GM12878 (cell line): Measurements from ENCODE around the gene DMPK. TPM values are rescaled to one million over a fixed set of nuclear protein-coding genes. Genes with fewer than 3 reads are reported as not detected.

Experiments used
- ATAC-seq: fragments of 200-7000 bp; cut with Tn5 transposase; 3 replicates; pipeline ENCODE4 v1.9.1; 2020; ENCODE audit warnings: mild to moderate bottlenecking, moderate library complexity
- BruUV-seq: library from RNA; stranded (reverse); fragments of 400-500 nt; replicated peaks from 2 replicates; lab custom pipeline; 2021; lab: Mats Ljungman, UMichigan
- CTCF ChIA-PET: fragments of 300-600 bp; sonication (Branson Sonifier 250); formaldehyde crosslinking; extraction: SDS; loops from one replicate; lab custom pipeline; 2021; ENCODE audit warnings: inconsistent platforms; lab: Yijun Ruan, JAX
- POLR2A ChIA-PET: fragments of 350-600 bp; formaldehyde crosslinking; extraction: SDS; loops from one replicate; lab custom pipeline; 2021; ENCODE audit warnings: inconsistent platforms; lab: Charles Lee
- RAD21 ChIA-PET: fragments of 300-600 bp; sonication (Branson Sonifier 250); formaldehyde crosslinking; loops from one replicate; lab custom pipeline; 2023; ENCODE audit warnings: antibody characterized with exemption; ENCODE audit not compliant: unreplicated experiment; lab: Charles Lee
- SMC1A ChIA-PET: fragments of 300-600 bp; sonication (Branson Sonifier 250); formaldehyde crosslinking; loops from one replicate; lab custom pipeline; 2023; ENCODE audit not compliant: unreplicated experiment, uncharacterized antibody; lab: Charles Lee
- DNase-seq: peaks from one replicate; pipeline ENCODE4 v3.0.0-alpha.2; 2011; ENCODE audit warnings: low read depth, low spot score
- FAIRE-seq: peaks from 3 replicates; lab custom pipeline; 2011; peaks lifted over from hg19 to GRCh38; lab: Jason Lieb, UNC
- H2AFZ ChIP-seq: 2 replicates; pipeline ENCODE4 v1.6.0; 2011; ENCODE audit warnings: low read depth, low read length, control low read depth; ENCODE audit not compliant: control insufficient read depth
- H3K27ac ChIP-seq: 2 replicates; pipeline ENCODE4 v1.5.1; 2011; ENCODE audit warnings: control low read depth; ENCODE audit not compliant: control insufficient read depth, insufficient read depth
- H3K27me3 ChIP-seq, 2 experiments: replicated peaks in 1 of 2; 2 replicates each; pipeline versions ENCODE4 v1.6.0 to v1.6.1; 2011; ENCODE audit warnings: low read length in 1 of 2; ENCODE audit not compliant: control insufficient read depth in 2 of 2, insufficient read depth in 2 of 2
- H3K36me3 ChIP-seq, 2 experiments: 2 replicates each; pipeline ENCODE4 v1.5.1; 2011; ENCODE audit warnings: low read length in 1 of 2; ENCODE audit not compliant: control insufficient read depth in 2 of 2, insufficient read depth in 2 of 2
- H3K4me1 ChIP-seq: 2 replicates; pipeline ENCODE4 v1.6.1; 2011; ENCODE audit warnings: mild to moderate bottlenecking, low read length, moderate library complexity, mixed read lengths; ENCODE audit not compliant: control insufficient read depth, insufficient read depth
- H3K4me2 ChIP-seq: 2 replicates; pipeline ENCODE4 v1.6.0; 2011; ENCODE audit warnings: control low read depth; ENCODE audit not compliant: control insufficient read depth, insufficient read depth
- H3K4me3 ChIP-seq: fragments of 200-600 bp; sonication (generic); 2 replicates; pipeline ENCODE4 v1.5.1; 2016
- H3K79me2 ChIP-seq: 2 replicates; pipeline ENCODE4 v1.6.0; 2011; ENCODE audit warnings: low read length; ENCODE audit not compliant: control insufficient read depth, insufficient read depth
- H3K9ac ChIP-seq: 2 replicates; pipeline ENCODE4 v1.8.0; 2011; ENCODE audit warnings: low read length, control low read depth, mixed read lengths; ENCODE audit not compliant: control insufficient read depth, insufficient read depth
- H3K9me3 ChIP-seq: replicated peaks from 3 replicates; pipeline ENCODE4 v1.5.1; 2011; ENCODE audit warnings: mild to moderate bottlenecking, low read length; ENCODE audit not compliant: control insufficient read depth, insufficient read depth
- H4K20me1 ChIP-seq: 2 replicates; pipeline ENCODE4 v1.6.0; 2011; ENCODE audit not compliant: control insufficient read depth, insufficient read depth
- CEBPB ChIP-seq, 2 experiments: fragments of 150-350 bp in 1 of 2; IDR thresholded peaks; 2 replicates each; pipeline ENCODE4 v1.6.1; 2012 to 2014; ENCODE audit warnings: low read depth in 2 of 2, low read length in 2 of 2, borderline replicate concordance in 1 of 2, inconsistent platforms in 1 of 2
- DPF2 ChIP-seq: fragments of 450-650 bp; IDR thresholded peaks from 2 replicates; pipeline ENCODE4 v1.6.1; 2017; ENCODE audit warnings: mild to moderate bottlenecking
- EED ChIP-seq: sonication (generic); IDR thresholded peaks from 2 replicates; pipeline ENCODE4 v1.6.1; 2016; ENCODE audit warnings: antibody characterized with exemption, low read depth
- FOXK2 ChIP-seq: fragments of 450-650 bp; IDR thresholded peaks from 2 replicates; pipeline ENCODE4 v1.6.1; 2017; ENCODE audit warnings: mild to moderate bottlenecking, moderate library complexity
- IRF4 ChIP-seq: IDR thresholded peaks from 2 replicates; pipeline ENCODE4 v1.6.1; 2011; ENCODE audit warnings: low read depth, low read length
- IRF5 ChIP-seq: fragments of 450-650 bp; IDR thresholded peaks from 2 replicates; pipeline ENCODE4 v1.6.1; 2017; ENCODE audit warnings: borderline replicate concordance
- JUNB ChIP-seq: IDR thresholded peaks from 2 replicates; pipeline ENCODE4 v1.6.1; 2016; ENCODE audit warnings: antibody characterized with exemption, mild to moderate bottlenecking
- JUND ChIP-seq: IDR thresholded peaks from 2 replicates; pipeline ENCODE4 v1.6.1; 2012; ENCODE audit warnings: low read depth, mild to moderate bottlenecking, low read length, improper control_type of control experiment, moderate library complexity
- MYB ChIP-seq: fragments of 150-350 bp; IDR thresholded peaks from 2 replicates; pipeline ENCODE4 v1.6.1; 2014; ENCODE audit warnings: mild to moderate bottlenecking, low read depth, low read length, borderline replicate concordance
- PAX8 ChIP-seq: fragments of 450-650 bp; IDR thresholded peaks from 2 replicates; pipeline ENCODE4 v1.6.1; 2017; ENCODE audit warnings: mild to moderate bottlenecking, moderate library complexity
- RBBP5 ChIP-seq: fragments of 200-600 bp; sonication (generic); conservative IDR thresholded peaks from 2 replicates; pipeline ENCODE4 v1.6.1; 2016
- RCOR1 ChIP-seq: conservative IDR thresholded peaks from 2 replicates; pipeline ENCODE4 v1.6.1; 2012; ENCODE audit warnings: low read depth, low read length, improper control_type of control experiment
- SKIL ChIP-seq: fragments of 450-650 bp; IDR thresholded peaks from 2 replicates; pipeline ENCODE4 v1.6.1; 2017; ENCODE audit warnings: mild to moderate bottlenecking, low read depth, inconsistent platforms; ENCODE audit not compliant: poor library complexity, severe bottlenecking
- SREBF1 ChIP-seq: IDR thresholded peaks from 2 replicates; pipeline ENCODE4 v1.6.1; 2012; ENCODE audit warnings: mild to moderate bottlenecking, low read length
- TCF3 ChIP-seq: IDR thresholded peaks from 2 replicates; pipeline ENCODE4 v1.6.1; 2012; ENCODE audit warnings: low read depth, mild to moderate bottlenecking, low read length, borderline replicate concordance; ENCODE audit not compliant: insufficient read depth
- WGBS: methylation state at CpG from one replicate; pipeline ENCODE4 v1.1.6; 2016; ENCODE audit warnings: low lambda C conversion rate; ENCODE audit not compliant: insufficient replicate concordance, insufficient coverage; ENCODE audit errors: missing lambda C conversion rate; 5-methylcytosine and 5-hydroxymethylcytosine counted together
- in situ Hi-C: fragments of 300-500 bp; cut with MboI; formaldehyde crosslinking; loops from 9 replicates; pipeline ENCODE4 v1.14.3; 2018; ENCODE audit warnings: mixed read lengths
- intact Hi-C: fragments of 100-400 bp; cut with micrococcal nuclease; formaldehyde crosslinking; loops from one replicate; pipeline ENCODE4 v1.14.2; 2022; ENCODE audit not compliant: unreplicated experiment
- polyA plus RNA-seq, 11 experiments: library from polyadenylated mRNA; depleted of rRNA in 4 of 11; unstranded in 6 of 11; stranded (reverse) in 5 of 11; fragments of >200 nt; fragmentation: Nextera tagmentation in 4 of 11; fragmentation: Illumina TruSeq in 1 of 11; extraction: Ambion mirVana in 4 of 11; extraction: Trizol in 1 of 11; gene quantifications; 1 replicate in 1 of 11; 2 replicates in 10 of 11; pipeline versions ENCODE4 v1.2.1 to v1.2.3, GENCODE V29; 2011 to 2016; ENCODE audit warnings: inconsistent platforms in 2 of 11, missing spikeins in 2 of 11, low read depth in 1 of 11
- total RNA-seq, 4 experiments: library from RNA; depleted of rRNA in 3 of 4; stranded (reverse); fragments of >200 nt in 3 of 4; fragmentation: Illumina TruSeq in 1 of 4; extraction: Trizol in 1 of 4; gene quantifications; 2 replicates each; pipeline versions ENCODE4 v1.2.1 to v1.2.3, GENCODE V29; 2013 to 2021
- TF ChIP-seq, protein P1 (sequence below): fragments of 450-650 bp; conservative IDR thresholded peaks from 2 replicates; pipeline ENCODE4 v1.6.1; 2017; ENCODE audit warnings: mild to moderate bottlenecking, moderate library complexity
- TF ChIP-seq, protein P2 (sequence below): fragments of 450-650 bp; IDR thresholded peaks from 2 replicates; pipeline ENCODE4 v1.6.1; 2017; ENCODE audit warnings: antibody characterized with exemption, mild to moderate bottlenecking, moderate library complexity

DMPK gene
- total and polyA plus RNA-seq, 10 of the 15 experiments (the other 5 are each of a cell fraction or from before 2014, with no cell fraction given) = 0.60 to 33.6 (median 5.2) TPM

- no peak for DNase-seq
- Histone ChIP-seq H3K4me2 (no peak overlapping the region), H3K4me3 (no peak overlapping the region), H4K20me1 (no peaks in the 10 kb centered on the region), H3K4me1 (peaks cover 4% of the 10 kb centered on the region), H2AFZ (no peak overlapping the region), H3K79me2 (no peaks in the 10 kb centered on the region; the same call in 1 of the 2 replicates), H3K9ac (no peak overlapping the region), H3K36me3 (no peaks in the 10 kb centered on the region), H3K27me3 (no peaks in the 10 kb centered on the region), H3K9me3 (no peaks in the 10 kb centered on the region), H3K27ac (no peak overlapping the region)
- ChIA-PET RAD21 (interaction anchor here (0.8 to 1.7 kb wide), 3 partner anchors 26 to 138 kb away, joined by 3 to 5 read pairs (median 4); no protein-coding TSS in a partner anchor), CTCF (interaction anchor here (0.6 to 2.0 kb wide), 3 partner anchors 20 to 80 kb away, joined by 4 to 12 read pairs (median 4); partner anchors contain the start of genes DMWD and QPCTL), POLR2A (interaction anchor here (0.6 to 1.4 kb wide), 3 partner anchors 22 to 45 kb away, joined by 3 to 4 read pairs (median 3); no protein-coding TSS in a partner anchor), SMC1A (interaction anchor here (0.5 to 1.0 kb wide), 2 partner anchors 27 to 42 kb away, joined by 3 read pairs; partner anchors contain the start of gene FBXO46)
- FAIRE-seq = no peak
- in situ Hi-C loops = no loop called here
- BruUV-seq = no TSS peak
- no peak for ATAC-seq
- intact Hi-C loops = no loop called here
- WGBS = 98% methylated on average over 3 of the region's 3 CpGs
- TF ChIP-seq FOXK2 (no peak), MYB (no peak), EED (no peak), JUND (no peak), PAX8 (no peak), JUNB (no peak), SKIL (no peak), SREBF1 (no peak), CEBPB (IDR thresholded peaks at IDR 0.05; ENCODE audit: borderline replicate concordance in 1 of 2, low read depth in 2 of 2, low read length in 2 of 2) (no peak), IRF4 (no peak), TCF3 (no peak), RCOR1 (no peak), DPF2 (no peak), RBBP5 (no peak), IRF5 (no peak)
- TF ChIP-seq, protein P1, sequence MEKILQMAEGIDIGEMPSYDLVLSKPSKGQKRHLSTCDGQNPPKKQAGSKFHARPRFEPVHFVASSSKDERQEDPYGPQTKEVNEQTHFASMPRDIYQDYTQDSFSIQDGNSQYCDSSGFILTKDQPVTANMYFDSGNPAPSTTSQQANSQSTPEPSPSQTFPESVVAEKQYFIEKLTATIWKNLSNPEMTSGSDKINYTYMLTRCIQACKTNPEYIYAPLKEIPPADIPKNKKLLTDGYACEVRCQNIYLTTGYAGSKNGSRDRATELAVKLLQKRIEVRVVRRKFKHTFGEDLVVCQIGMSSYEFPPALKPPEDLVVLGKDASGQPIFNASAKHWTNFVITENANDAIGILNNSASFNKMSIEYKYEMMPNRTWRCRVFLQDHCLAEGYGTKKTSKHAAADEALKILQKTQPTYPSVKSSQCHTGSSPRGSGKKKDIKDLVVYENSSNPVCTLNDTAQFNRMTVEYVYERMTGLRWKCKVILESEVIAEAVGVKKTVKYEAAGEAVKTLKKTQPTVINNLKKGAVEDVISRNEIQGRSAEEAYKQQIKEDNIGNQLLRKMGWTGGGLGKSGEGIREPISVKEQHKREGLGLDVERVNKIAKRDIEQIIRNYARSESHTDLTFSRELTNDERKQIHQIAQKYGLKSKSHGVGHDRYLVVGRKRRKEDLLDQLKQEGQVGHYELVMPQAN = no peak
- TF ChIP-seq, protein P2, sequence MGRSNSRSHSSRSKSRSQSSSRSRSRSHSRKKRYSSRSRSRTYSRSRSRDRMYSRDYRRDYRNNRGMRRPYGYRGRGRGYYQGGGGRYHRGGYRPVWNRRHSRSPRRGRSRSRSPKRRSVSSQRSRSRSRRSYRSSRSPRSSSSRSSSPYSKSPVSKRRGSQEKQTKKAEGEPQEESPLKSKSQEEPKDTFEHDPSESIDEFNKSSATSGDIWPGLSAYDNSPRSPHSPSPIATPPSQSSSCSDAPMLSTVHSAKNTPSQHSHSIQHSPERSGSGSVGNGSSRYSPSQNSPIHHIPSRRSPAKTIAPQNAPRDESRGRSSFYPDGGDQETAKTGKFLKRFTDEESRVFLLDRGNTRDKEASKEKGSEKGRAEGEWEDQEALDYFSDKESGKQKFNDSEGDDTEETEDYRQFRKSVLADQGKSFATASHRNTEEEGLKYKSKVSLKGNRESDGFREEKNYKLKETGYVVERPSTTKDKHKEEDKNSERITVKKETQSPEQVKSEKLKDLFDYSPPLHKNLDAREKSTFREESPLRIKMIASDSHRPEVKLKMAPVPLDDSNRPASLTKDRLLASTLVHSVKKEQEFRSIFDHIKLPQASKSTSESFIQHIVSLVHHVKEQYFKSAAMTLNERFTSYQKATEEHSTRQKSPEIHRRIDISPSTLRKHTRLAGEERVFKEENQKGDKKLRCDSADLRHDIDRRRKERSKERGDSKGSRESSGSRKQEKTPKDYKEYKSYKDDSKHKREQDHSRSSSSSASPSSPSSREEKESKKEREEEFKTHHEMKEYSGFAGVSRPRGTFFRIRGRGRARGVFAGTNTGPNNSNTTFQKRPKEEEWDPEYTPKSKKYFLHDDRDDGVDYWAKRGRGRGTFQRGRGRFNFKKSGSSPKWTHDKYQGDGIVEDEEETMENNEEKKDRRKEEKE = no peak
Measured at GRCh38 chr19:45772912-45773311, 9.4 kb downstream of the DMPK start.
